GM12878 (cell line): ENCODE measurements around the gene ZSWIM5. TPM values are rescaled to one million over a fixed set of nuclear protein-coding genes. Genes with fewer than 3 reads are reported as not detected.
"Not testable (repeated sequence)": the region's sequence is repeated elsewhere in the genome, so short reads cannot be mapped to it uniquely, and the experiment has no call there.

Source experiments
- ATAC-seq: fragments of 200-7000 bp; cut with Tn5 transposase; 3 replicates; pipeline ENCODE4 v1.9.1; 2020; ENCODE audit warnings: mild to moderate bottlenecking, moderate library complexity
- BruUV-seq: library from RNA; stranded (reverse); fragments of 400-500 nt; replicated peaks from 2 replicates; lab custom pipeline; 2021; lab: Mats Ljungman, UMichigan
- CTCF ChIA-PET: fragments of 300-600 bp; sonication (Branson Sonifier 250); formaldehyde crosslinking; extraction: SDS; loops from one replicate; lab custom pipeline; 2021; ENCODE audit warnings: inconsistent platforms; lab: Yijun Ruan, JAX
- POLR2A ChIA-PET: fragments of 350-600 bp; formaldehyde crosslinking; extraction: SDS; loops from one replicate; lab custom pipeline; 2021; ENCODE audit warnings: inconsistent platforms; lab: Charles Lee
- RAD21 ChIA-PET: fragments of 300-600 bp; sonication (Branson Sonifier 250); formaldehyde crosslinking; loops from one replicate; lab custom pipeline; 2023; ENCODE audit warnings: antibody characterized with exemption; ENCODE audit not compliant: unreplicated experiment; lab: Charles Lee
- SMC1A ChIA-PET: fragments of 300-600 bp; sonication (Branson Sonifier 250); formaldehyde crosslinking; loops from one replicate; lab custom pipeline; 2023; ENCODE audit not compliant: unreplicated experiment, uncharacterized antibody; lab: Charles Lee
- DNase-seq: peaks from one replicate; pipeline ENCODE4 v3.0.0-alpha.2; 2011; ENCODE audit warnings: low read depth, low spot score
- FAIRE-seq: peaks from 3 replicates; lab custom pipeline; 2011; peaks lifted over from hg19 to GRCh38; lab: Jason Lieb, UNC
- H2AFZ ChIP-seq: 2 replicates; pipeline ENCODE4 v1.6.0; 2011; ENCODE audit warnings: low read depth, low read length, control low read depth; ENCODE audit not compliant: control insufficient read depth
- H3K27ac ChIP-seq: 2 replicates; pipeline ENCODE4 v1.5.1; 2011; ENCODE audit warnings: control low read depth; ENCODE audit not compliant: control insufficient read depth, insufficient read depth
- H3K27me3 ChIP-seq, 2 experiments: replicated peaks in 1 of 2; 2 replicates each; pipeline versions ENCODE4 v1.6.0 to v1.6.1; 2011; ENCODE audit warnings: low read length in 1 of 2; ENCODE audit not compliant: control insufficient read depth in 2 of 2, insufficient read depth in 2 of 2
- H3K36me3 ChIP-seq, 2 experiments: 2 replicates each; pipeline ENCODE4 v1.5.1; 2011; ENCODE audit warnings: low read length in 1 of 2; ENCODE audit not compliant: control insufficient read depth in 2 of 2, insufficient read depth in 2 of 2
- H3K4me1 ChIP-seq: 2 replicates; pipeline ENCODE4 v1.6.1; 2011; ENCODE audit warnings: mild to moderate bottlenecking, low read length, moderate library complexity, mixed read lengths; ENCODE audit not compliant: control insufficient read depth, insufficient read depth
- H3K4me2 ChIP-seq: 2 replicates; pipeline ENCODE4 v1.6.0; 2011; ENCODE audit warnings: control low read depth; ENCODE audit not compliant: control insufficient read depth, insufficient read depth
- H3K4me3 ChIP-seq: fragments of 200-600 bp; sonication (generic); 2 replicates; pipeline ENCODE4 v1.5.1; 2016
- H3K79me2 ChIP-seq: 2 replicates; pipeline ENCODE4 v1.6.0; 2011; ENCODE audit warnings: low read length; ENCODE audit not compliant: control insufficient read depth, insufficient read depth
- H3K9ac ChIP-seq: 2 replicates; pipeline ENCODE4 v1.8.0; 2011; ENCODE audit warnings: low read length, control low read depth, mixed read lengths; ENCODE audit not compliant: control insufficient read depth, insufficient read depth
- H3K9me3 ChIP-seq: replicated peaks from 3 replicates; pipeline ENCODE4 v1.5.1; 2011; ENCODE audit warnings: mild to moderate bottlenecking, low read length; ENCODE audit not compliant: control insufficient read depth, insufficient read depth
- H4K20me1 ChIP-seq: 2 replicates; pipeline ENCODE4 v1.6.0; 2011; ENCODE audit not compliant: control insufficient read depth, insufficient read depth
- MEF2B ChIP-seq: fragments of 450-650 bp; IDR thresholded peaks from 2 replicates; pipeline ENCODE4 v1.6.1; 2018; ENCODE audit warnings: mild to moderate bottlenecking, moderate library complexity; ENCODE audit not compliant: partially characterized antibody, poor library complexity, severe bottlenecking
- SMC3 ChIP-seq: IDR thresholded peaks from 2 replicates; pipeline ENCODE4 v1.6.1; 2011; ENCODE audit warnings: low read length, improper control_type of control experiment, borderline replicate concordance
- WGBS: methylation state at CpG from one replicate; pipeline ENCODE4 v1.1.6; 2016; ENCODE audit warnings: low lambda C conversion rate; ENCODE audit not compliant: insufficient replicate concordance, insufficient coverage; ENCODE audit errors: missing lambda C conversion rate; 5-methylcytosine and 5-hydroxymethylcytosine counted together
- in situ Hi-C: fragments of 300-500 bp; cut with MboI; formaldehyde crosslinking; loops from 9 replicates; pipeline ENCODE4 v1.14.3; 2018; ENCODE audit warnings: mixed read lengths
- intact Hi-C: fragments of 100-400 bp; cut with micrococcal nuclease; formaldehyde crosslinking; loops from one replicate; pipeline ENCODE4 v1.14.2; 2022; ENCODE audit not compliant: unreplicated experiment
- polyA plus RNA-seq, 11 experiments: library from polyadenylated mRNA; depleted of rRNA in 4 of 11; unstranded in 6 of 11; stranded (reverse) in 5 of 11; fragments of >200 nt; fragmentation: Nextera tagmentation in 4 of 11; fragmentation: Illumina TruSeq in 1 of 11; extraction: Ambion mirVana in 4 of 11; extraction: Trizol in 1 of 11; gene quantifications; 1 replicate in 1 of 11; 2 replicates in 10 of 11; pipeline versions ENCODE4 v1.2.1 to v1.2.3, GENCODE V29; 2011 to 2016; ENCODE audit warnings: inconsistent platforms in 2 of 11, missing spikeins in 2 of 11, low read depth in 1 of 11
- total RNA-seq, 4 experiments: library from RNA; depleted of rRNA in 3 of 4; stranded (reverse); fragments of >200 nt in 3 of 4; fragmentation: Illumina TruSeq in 1 of 4; extraction: Trizol in 1 of 4; gene quantifications; 2 replicates each; pipeline versions ENCODE4 v1.2.1 to v1.2.3, GENCODE V29; 2013 to 2021

Gene ZSWIM5
- total and polyA plus RNA-seq, 10 of the 15 experiments (the other 5 are each of a cell fraction or from before 2014, with no cell fraction given) = 0.07 to 0.97 (median 0.34) TPM; not detected in 1

GRCh38 chr1:45116820-45117219, 89.6 kb downstream of the ZSWIM5 start (continued):
- no peak for TF ChIP-seq SMC3

DNA sequence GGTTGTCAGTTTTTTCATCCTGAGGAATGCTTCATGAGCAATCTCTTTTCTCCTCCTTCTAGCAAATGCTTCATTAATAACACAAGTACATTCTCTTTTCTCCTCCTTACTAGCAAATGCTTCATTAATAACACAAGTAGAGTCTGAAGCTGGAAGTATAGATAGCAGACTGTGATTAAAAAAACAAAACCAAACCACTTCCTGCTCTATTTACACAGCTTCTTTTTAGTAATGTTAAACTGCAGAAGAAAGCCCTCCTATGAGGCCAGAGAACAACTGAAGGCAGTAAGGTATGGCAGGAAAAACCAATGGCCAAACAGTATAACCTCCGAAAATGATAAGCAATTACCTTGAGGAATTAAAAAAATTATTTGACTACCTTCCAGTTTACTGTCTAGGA, 90.1 kb downstream of the ZSWIM5 start:
- CTCF ChIA-PET = interaction anchor here (0.6 kb wide), 1 partner anchor 9 kb away, joined by 3 read pairs; no protein-coding TSS in a partner anchor
- Histone ChIP-seq H3K27ac (no peak overlapping the region), H4K20me1 (no peaks in the 10 kb centered on the region), H2AFZ (no peak overlapping the region), H3K79me2 (no peaks in the 10 kb centered on the region), H3K9ac (no peak overlapping the region), H3K4me1 (no peaks in the 10 kb centered on the region), H3K27me3 (no peaks in the 10 kb centered on the region; a peak in 1 of 4 replicates), H3K36me3 (no peaks in the 10 kb centered on the region), H3K4me3 (no peak overlapping the region), H3K4me2 (no peak overlapping the region), H3K9me3 (no peaks in the 10 kb centered on the region)
- BruUV-seq = no TSS peak
- intact Hi-C loops (no loop called here), in situ Hi-C loops (no loop called here)
- SMC1A ChIA-PET = no interaction called here
- WGBS = 0% methylated on average over 1 of the region's 1 CpG
- no peak for TF ChIP-seq MEF2B
- no peak for FAIRE-seq
- POLR2A ChIA-PET = no interaction called here
- no peak for ATAC-seq
- no peak for DNase-seq
- RAD21 ChIA-PET = no interaction called here

GRCh38 chr1:45115198-45115597, 91.2 kb downstream of the ZSWIM5 start:
- intact Hi-C loops, H3K9me3 ChIP-seq, BruUV-seq, H3K27me3 ChIP-seq, H3K4me2 ChIP-seq, H3K9ac ChIP-seq, H3K79me2 ChIP-seq, POLR2A ChIA-PET, H3K4me1 ChIP-seq, ATAC-seq, H3K36me3 ChIP-seq, RAD21 ChIA-PET, in situ Hi-C loops, DNase-seq, CTCF ChIA-PET, SMC1A ChIA-PET, H4K20me1 ChIP-seq, H2AFZ ChIP-seq, H3K27ac ChIP-seq, FAIRE-seq, H3K4me3 ChIP-seq: not testable (repeated sequence)
- 81% methylated on average over 25 of the region's 33 CpGs for WGBS
